ENCODE results near the gene ITPR2. TPM values are rescaled to one million over a fixed set of nuclear protein-coding genes. Genes with fewer than 3 reads are reported as not detected.

ITPR2 gene
- total RNA-seq, 4 donors from 2014 or later, result 32.6 to 87.5 (median 51.9) TPM

GRCh38 chr12:26806556-26806955, 26.4 kb downstream of the ITPR2 start:
- DNase-seq, result no peak
- no peaks in the 10 kb centered on the region for H3K36me3 ChIP-seq
- H3K27me3 ChIP-seq, result no peaks in the 10 kb centered on the region
- H3K4me3 ChIP-seq, result no peak overlapping the region
- TF ChIP-seq CTCF (IDR thresholded peaks at IDR 0.05), result no peak
- no peak for TF ChIP-seq POLR2A (IDR thresholded peaks at IDR 0.05)
- peaks cover 0 to 7% (median 0%) of the 10 kb centered on the region in 4 donors for H3K4me1 ChIP-seq
- H3K27ac ChIP-seq, result no peak overlapping the region
- no peaks in the 10 kb centered on the region for H3K9me3 ChIP-seq

- Histone ChIP-seq H3K4me1 (peaks cover 0 to 4% (median 0%) of the 10 kb centered on the region in 4 donors), H3K4me3 (no peak overlapping the region), H3K36me3 (no peaks in the 10 kb centered on the region), H3K27ac (no peak overlapping the region), H3K27me3 (no peaks in the 10 kb centered on the region), H3K9me3 (no peaks in the 10 kb centered on the region)
- no peak for TF ChIP-seq CTCF (IDR thresholded peaks at IDR 0.05)
- TF ChIP-seq POLR2A (IDR thresholded peaks at IDR 0.05), result no peak
- no peak for DNase-seq
These were observed 27.5 kb downstream of the ITPR2 start for GRCh38 chr12:26805401-26805971.

GRCh38 chr12:26803552-26803951, 29.4 kb downstream of the ITPR2 start:
- TF ChIP-seq CTCF (IDR thresholded peaks at IDR 0.05) (no peak), POLR2A (IDR thresholded peaks at IDR 0.05) (no peak)
- no peaks in the 10 kb centered on the region for H3K36me3 ChIP-seq
- no peak overlapping the region for H3K4me3 ChIP-seq
- H3K27ac ChIP-seq, result no peak overlapping the region
- no peaks in the 10 kb centered on the region for H3K4me1 ChIP-seq
- no peak for DNase-seq
- H3K27me3 ChIP-seq, result no peaks in the 10 kb centered on the region
- no peaks in the 10 kb centered on the region for H3K9me3 ChIP-seq

GRCh38 chr12:26801486-26801885, 31.5 kb downstream of the ITPR2 start:
- no peak for TF ChIP-seq POLR2A (IDR thresholded peaks at IDR 0.05)
- no peak for TF ChIP-seq CTCF (IDR thresholded peaks at IDR 0.05)
- Histone ChIP-seq H3K27me3 (no peaks in the 10 kb centered on the region), H3K4me1 (no peaks in the 10 kb centered on the region), H3K9me3 (no peaks in the 10 kb centered on the region), H3K4me3 (no peak overlapping the region), H3K36me3 (no peaks in the 10 kb centered on the region), H3K27ac (no peak overlapping the region)
- DNase-seq, result no peak

- Histone ChIP-seq H3K36me3 (no peaks in the 10 kb centered on the region), H3K4me3 (no peak overlapping the region), H3K27me3 (no peaks in the 10 kb centered on the region), H3K27ac (no peak overlapping the region), H3K9me3 (no peaks in the 10 kb centered on the region), H3K4me1 (no peaks in the 10 kb centered on the region)
- TF ChIP-seq CTCF (IDR thresholded peaks at IDR 0.05) (no peak), POLR2A (IDR thresholded peaks at IDR 0.05) (no peak)
- no peak for DNase-seq
These were observed 32.1 kb downstream of the ITPR2 start for GRCh38 chr12:26800858-26801257.

- H3K4me3 ChIP-seq, result no peak overlapping the region
- DNase-seq, result no peak
- no peaks in the 10 kb centered on the region for H3K27me3 ChIP-seq
- H3K27ac ChIP-seq, result no peak overlapping the region
- TF ChIP-seq CTCF (IDR thresholded peaks at IDR 0.05) (no peak), POLR2A (IDR thresholded peaks at IDR 0.05) (no peak)
- no peaks in the 10 kb centered on the region for H3K36me3 ChIP-seq
- H3K4me1 ChIP-seq, result no peaks in the 10 kb centered on the region
- no peaks in the 10 kb centered on the region for H3K9me3 ChIP-seq
These were observed 32.6 kb downstream of the ITPR2 start for GRCh38 chr12:26800347-26800746.

All from Peyer's patch (tissue), 4 donors.